ENCODE results near the gene YES1. TPM values are rescaled to one million over a fixed set of nuclear protein-coding genes. Genes with fewer than 3 reads are reported as not detected.

YES1 gene
- total and polyA plus RNA-seq, 12 donors, result 11.5 to 84.1 (median 42.5) TPM

DNA sequence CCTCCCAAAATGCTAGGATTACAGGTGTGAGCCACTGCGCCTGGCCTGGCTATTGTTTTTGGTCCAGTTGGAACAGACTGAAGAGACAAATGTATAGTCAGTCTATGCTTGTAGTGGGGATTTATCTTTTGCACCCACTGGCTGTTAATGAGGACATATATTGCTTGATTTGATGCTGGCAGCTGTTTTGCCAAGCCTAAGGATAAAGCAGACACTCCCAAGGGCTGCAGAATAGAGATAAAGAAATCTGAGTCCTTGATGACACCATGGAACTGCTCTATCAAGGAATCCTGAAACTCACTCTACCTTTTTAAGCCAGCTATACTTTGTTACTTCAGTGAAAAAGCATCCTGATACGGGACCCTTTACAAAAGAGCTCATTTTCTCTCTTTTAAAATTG is 56.5 kb downstream of the YES1 start:
- no peak overlapping the region for H3K4me3 ChIP-seq
- WGBS, 4 donors, result 37 to 75% (median 73%) methylated on average over 1 to 2 of the region's 2 CpGs
- H3K27ac ChIP-seq, result no peak overlapping the region
- H3K27me3 ChIP-seq, result no peaks in the 10 kb centered on the region
- no peaks in the 10 kb centered on the region for H3K4me1 ChIP-seq (replicated peaks in 1 of 2)
- no peak for DNase-seq
- H3K9me3 ChIP-seq (replicated peaks in 1 of 3), result no peaks in the 10 kb centered on the region
- TF ChIP-seq POLR2A (IDR thresholded peaks at IDR 0.05), result no peak
- TF ChIP-seq, protein P1, sequence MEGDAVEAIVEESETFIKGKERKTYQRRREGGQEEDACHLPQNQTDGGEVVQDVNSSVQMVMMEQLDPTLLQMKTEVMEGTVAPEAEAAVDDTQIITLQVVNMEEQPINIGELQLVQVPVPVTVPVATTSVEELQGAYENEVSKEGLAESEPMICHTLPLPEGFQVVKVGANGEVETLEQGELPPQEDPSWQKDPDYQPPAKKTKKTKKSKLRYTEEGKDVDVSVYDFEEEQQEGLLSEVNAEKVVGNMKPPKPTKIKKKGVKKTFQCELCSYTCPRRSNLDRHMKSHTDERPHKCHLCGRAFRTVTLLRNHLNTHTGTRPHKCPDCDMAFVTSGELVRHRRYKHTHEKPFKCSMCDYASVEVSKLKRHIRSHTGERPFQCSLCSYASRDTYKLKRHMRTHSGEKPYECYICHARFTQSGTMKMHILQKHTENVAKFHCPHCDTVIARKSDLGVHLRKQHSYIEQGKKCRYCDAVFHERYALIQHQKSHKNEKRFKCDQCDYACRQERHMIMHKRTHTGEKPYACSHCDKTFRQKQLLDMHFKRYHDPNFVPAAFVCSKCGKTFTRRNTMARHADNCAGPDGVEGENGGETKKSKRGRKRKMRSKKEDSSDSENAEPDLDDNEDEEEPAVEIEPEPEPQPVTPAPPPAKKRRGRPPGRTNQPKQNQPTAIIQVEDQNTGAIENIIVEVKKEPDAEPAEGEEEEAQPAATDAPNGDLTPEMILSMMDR (IDR thresholded peaks at IDR 0.05), result no peak
- H3K36me3 ChIP-seq (replicated peaks in 1 of 2), result no peaks in the 10 kb centered on the region
- intact Hi-C loops (cut with DNase I), result no loop called here

DNA sequence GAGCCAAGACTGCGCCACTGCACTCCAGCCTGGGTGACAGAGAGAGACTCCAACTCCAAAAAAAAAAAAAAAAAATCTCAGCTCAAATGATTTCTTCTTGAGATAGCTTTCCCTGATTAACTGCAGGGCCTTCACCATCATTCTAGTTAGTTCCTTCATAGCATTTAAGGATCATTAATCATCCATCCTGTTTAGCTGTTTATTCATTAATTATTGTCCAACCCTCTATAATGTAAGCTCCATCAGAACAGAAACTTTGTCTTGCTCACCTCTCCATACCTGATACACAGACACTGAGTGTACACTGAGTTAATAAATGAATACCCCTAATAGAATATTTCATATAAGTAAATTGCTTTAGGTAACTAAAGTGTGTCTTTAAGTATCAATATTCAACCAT is 57.4 kb downstream of the YES1 start:
- intact Hi-C loops (cut with DNase I), result no loop called here
- Histone ChIP-seq H3K4me1 (replicated peaks in 1 of 2) (no peaks in the 10 kb centered on the region), H3K36me3 (replicated peaks in 1 of 2) (no peaks in the 10 kb centered on the region), H3K27me3 (no peaks in the 10 kb centered on the region), H3K9me3 (replicated peaks in 1 of 3) (no peaks in the 10 kb centered on the region), H3K27ac (no peak overlapping the region), H3K4me3 (no peak overlapping the region)
- WGBS, 4 donors, result 87 to 97% (median 94%) methylated on average over 1 of the region's 1 CpG
- TF ChIP-seq, protein P1 (IDR thresholded peaks at IDR 0.05), result no peak
- TF ChIP-seq POLR2A (IDR thresholded peaks at IDR 0.05), result no peak
- no peak for DNase-seq

DNA sequence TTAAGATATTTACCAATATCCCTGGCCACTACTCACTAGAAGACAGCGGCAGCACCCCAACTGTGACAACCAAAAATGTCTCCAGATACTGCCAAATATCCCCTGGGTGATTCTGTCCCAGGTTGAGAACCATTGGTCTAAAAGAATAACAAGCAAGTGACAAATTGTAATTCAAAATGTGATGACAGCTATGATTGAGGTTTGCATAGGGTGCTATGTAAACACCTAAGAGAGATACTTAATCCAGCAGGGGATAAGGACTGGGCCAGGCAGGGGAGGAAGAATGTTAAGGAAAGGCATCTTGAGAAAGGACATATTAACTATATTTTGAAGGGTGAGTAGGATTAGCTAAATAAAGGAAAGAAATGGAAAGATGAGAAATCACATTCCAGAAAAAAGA is 61.6 kb downstream of the YES1 start:
- no peaks in the 10 kb centered on the region for H3K27me3 ChIP-seq
- WGBS, 4 donors, result 89 to 100% (median 98%) methylated on average over 1 of the region's 1 CpG
- H3K27ac ChIP-seq, result no peak overlapping the region
- DNase-seq, result no peak
- H3K4me3 ChIP-seq, result no peak overlapping the region
- TF ChIP-seq POLR2A (IDR thresholded peaks at IDR 0.05), result no peak
- TF ChIP-seq, protein P1 (IDR thresholded peaks at IDR 0.05), result no peak
- H3K4me1 ChIP-seq (replicated peaks in 1 of 2), result no peaks in the 10 kb centered on the region
- no peaks in the 10 kb centered on the region for H3K9me3 ChIP-seq (replicated peaks in 1 of 3)
- intact Hi-C loops (cut with DNase I), result no loop called here
- peaks cover 0 to 8% of the 10 kb centered on the region in 2 donors for H3K36me3 ChIP-seq (replicated peaks in 1 of 2)

DNA sequence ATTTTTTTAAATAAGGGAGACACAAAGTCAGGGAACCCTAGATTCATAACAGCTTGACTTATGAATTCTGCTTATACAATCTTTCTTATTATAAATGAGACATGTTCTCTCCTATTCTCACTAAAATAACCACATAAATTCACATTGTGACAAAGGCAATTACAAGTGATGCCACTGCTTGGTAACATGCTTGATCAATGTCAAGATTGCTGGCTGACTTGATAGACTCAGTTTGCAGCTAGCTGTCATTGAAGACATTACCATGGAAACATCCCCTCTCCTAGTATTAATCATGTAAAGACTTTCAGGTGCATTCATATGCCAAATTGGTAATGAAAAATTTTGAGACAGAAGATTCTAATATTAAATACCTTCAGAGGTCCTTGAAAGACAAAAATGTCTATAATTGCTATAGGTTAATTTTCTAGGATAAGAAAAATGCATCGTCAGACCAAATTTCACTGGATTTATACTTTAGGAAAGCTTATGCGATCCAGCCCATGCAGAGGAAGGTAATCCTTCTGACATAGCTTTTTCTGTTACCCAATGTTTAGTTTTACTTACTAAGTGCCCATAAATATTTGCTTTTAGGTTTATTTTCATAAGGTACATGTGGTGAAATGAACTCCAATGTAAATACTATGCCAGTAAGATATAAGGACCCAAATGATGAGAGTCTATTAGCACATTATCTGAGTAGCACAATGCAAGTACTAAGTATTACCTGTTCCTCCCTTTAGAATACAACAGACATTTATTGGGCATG is 67.0 kb downstream of the YES1 start:
- 63 to 95% (median 89%) methylated on average over 2 of the region's 2 CpGs for WGBS, 4 donors
- intact Hi-C loops (cut with DNase I), result loop anchor here in 1 of 2 donors (5.0 kb wide), 2 partner anchors 67 to 87 kb away; partner anchors contain the start of gene YES1
- no peak for TF ChIP-seq POLR2A (IDR thresholded peaks at IDR 0.05)
- TF ChIP-seq, protein P1 (IDR thresholded peaks at IDR 0.05), result no peak

More for the DNA sequence above, 67.0 kb downstream of the YES1 start:
- H3K27me3 ChIP-seq, result no peaks in the 10 kb centered on the region
- H3K27ac ChIP-seq, result no peak overlapping the region
- H3K36me3 ChIP-seq (replicated peaks in 1 of 2), result peaks cover 0 to 8% of the 10 kb centered on the region in 2 donors
- H3K4me3 ChIP-seq, result no peak overlapping the region
- DNase-seq, result no peak
- H3K4me1 ChIP-seq (replicated peaks in 1 of 2), result no peaks in the 10 kb centered on the region
- H3K9me3 ChIP-seq (replicated peaks in 1 of 3), result no peaks in the 10 kb centered on the region
